HepG2 (cell line): ENCODE data around the gene CCNI2. TPM values are rescaled to one million over a fixed set of nuclear protein-coding genes. Genes with fewer than 3 reads are reported as not detected.

ENCODE experiments used
- ATAC-seq: fragments of 200-7000 bp; cut with Tn5 transposase; 3 replicates; pipeline ENCODE4 v1.9.1; 2020; ENCODE audit warnings: mild to moderate bottlenecking, moderate library complexity
- BruUV-seq: library from RNA; stranded (reverse); fragments of 400-500 nt; replicated peaks from 2 replicates; lab custom pipeline; 2021; lab: Mats Ljungman, UMichigan
- CTCF ChIA-PET: fragments of 300-600 bp; formaldehyde crosslinking; extraction: SDS; loops from one replicate; lab custom pipeline; 2021; ENCODE audit warnings: low total read pairs, inconsistent platforms, low intra/inter-chr PET ratio; lab: Yijun Ruan, JAX
- POLR2A ChIA-PET: fragments of 350-600 bp; sonication (Branson Sonifier 250); formaldehyde crosslinking; loops from one replicate; lab custom pipeline; 2020; ENCODE audit warnings: antibody characterized with exemption, inconsistent platforms; lab: Yijun Ruan, JAX
- DNase-seq: peaks from one replicate; pipeline ENCODE4 v3.0.0-alpha.2; 2015; ENCODE audit warnings: low spot score
- FAIRE-seq: peaks from 3 replicates; lab custom pipeline; 2011; peaks lifted over from hg19 to GRCh38; lab: Jason Lieb, UNC
- H2AFZ ChIP-seq: one replicate; pipeline ENCODE4 v1.6.1; 2011; ENCODE audit warnings: low read length, inconsistent platforms
- H3K27ac ChIP-seq: fragments of 300-600 bp; 3 replicates; pipeline ENCODE4 v1.8.0; 2011; ENCODE audit warnings: mixed run types, mild to moderate bottlenecking, mixed read lengths, low read length, inconsistent platforms; ENCODE audit not compliant: insufficient read depth; ENCODE audit errors: extremely low read length
- H3K27me3 ChIP-seq, 2 experiments: fragments of 200-600 bp in 1 of 2; 2 replicates in 1 of 2; 3 replicates in 1 of 2; pipeline versions ENCODE4 v1.6.0 to v1.8.0; 2011; ENCODE audit warnings: low read length in 2 of 2, mild to moderate bottlenecking in 2 of 2, moderate library complexity in 2 of 2, inconsistent platforms in 1 of 2; ENCODE audit not compliant: insufficient read depth in 2 of 2, control insufficient read depth in 1 of 2
- H3K36me3 ChIP-seq, 2 experiments: fragments of 200-600 bp in 1 of 2; replicated peaks in 1 of 2; 2 replicates in 1 of 2; 3 replicates in 1 of 2; pipeline versions ENCODE4 v1.5.1 to v1.8.0; 2011; ENCODE audit warnings: low read length in 2 of 2, inconsistent platforms in 1 of 2; ENCODE audit not compliant: insufficient read depth in 2 of 2, control insufficient read depth in 1 of 2
- H3K4me1 ChIP-seq: 2 replicates; pipeline ENCODE4 v1.5.1; 2012; ENCODE audit warnings: low read length, inconsistent platforms; ENCODE audit not compliant: insufficient read depth
- H3K4me2 ChIP-seq: 2 replicates; pipeline ENCODE4 v1.6.0; 2011; ENCODE audit warnings: low read depth, low read length, inconsistent platforms
- H3K4me3 ChIP-seq, 3 experiments: fragments of 200-600 bp in 1 of 3; sonication (generic), shearing (Covaris generic) in 1 of 3; replicated peaks in 1 of 3; 2 replicates each; pipeline ENCODE4 v1.5.1; 2011 to 2016; ENCODE audit warnings: low read length in 3 of 3, inconsistent platforms in 2 of 3, low read depth in 2 of 3, mild to moderate bottlenecking in 2 of 3, control low read depth in 1 of 3, mixed read lengths in 1 of 3; ENCODE audit not compliant: insufficient read depth in 1 of 3
- H3K79me2 ChIP-seq: one replicate; pipeline ENCODE4 v1.6.1; 2011; ENCODE audit warnings: low read length, inconsistent platforms; ENCODE audit not compliant: insufficient read depth
- H3K9ac ChIP-seq: 2 replicates; pipeline ENCODE4 v1.6.0; 2011; ENCODE audit warnings: mild to moderate bottlenecking, low read depth, low read length, inconsistent platforms; ENCODE audit not compliant: insufficient read depth
- H3K9me3 ChIP-seq: 2 replicates; pipeline ENCODE4 v1.5.1; 2012; ENCODE audit warnings: mild to moderate bottlenecking, low read length
- H4K20me1 ChIP-seq: 2 replicates; pipeline ENCODE4 v1.6.0; 2011; ENCODE audit warnings: inconsistent platforms, mild to moderate bottlenecking, low read length, moderate library complexity; ENCODE audit not compliant: insufficient read depth
- ATM ChIP-seq: fragments of 450-650 bp; IDR thresholded peaks from 2 replicates; pipeline ENCODE4 v1.7.1; 2017; ENCODE audit warnings: mild to moderate bottlenecking, borderline replicate concordance
- CC2D1A ChIP-seq: sonication (generic); formaldehyde crosslinking; IDR thresholded peaks from 2 replicates; pipeline ENCODE4 v1.8.1; 2023; ENCODE audit warnings: mild to moderate bottlenecking, missing genetic modification reagents
- CERS6 ChIP-seq: sonication (generic); formaldehyde crosslinking; IDR thresholded peaks from 2 replicates; pipeline ENCODE4 v1.5.0; 2020; ENCODE audit warnings: missing genetic modification reagents
- FOXC1 ChIP-seq: sonication (generic); formaldehyde crosslinking; IDR thresholded peaks from 2 replicates; pipeline ENCODE4 v1.8.0; 2022; ENCODE audit warnings: mild to moderate bottlenecking, missing genetic modification reagents, borderline replicate concordance
- FOXM1 ChIP-seq: sonication (generic); formaldehyde crosslinking; IDR thresholded peaks from 2 replicates; pipeline ENCODE4 v1.5.0; 2020; ENCODE audit warnings: missing genetic modification reagents
- HIC2 ChIP-seq: sonication (generic); formaldehyde crosslinking; IDR thresholded peaks from 2 replicates; pipeline ENCODE4 v1.9.0; 2022; ENCODE audit warnings: low read depth, missing genetic modification reagents
- NFKBIZ ChIP-seq: IDR thresholded peaks from 2 replicates; pipeline ENCODE4 v1.6.1; 2018; ENCODE audit warnings: missing genetic modification reagents, missing compliant biosample characterization
- THRA ChIP-seq: sonication (generic); formaldehyde crosslinking; IDR thresholded peaks from 2 replicates; pipeline ENCODE4 v1.4.0; 2020; ENCODE audit warnings: missing genetic modification reagents, borderline replicate concordance
- TOPORS ChIP-seq: sonication (generic); formaldehyde crosslinking; IDR thresholded peaks from 2 replicates; pipeline ENCODE4 v1.8.0; 2023; ENCODE audit warnings: mild to moderate bottlenecking, missing genetic modification reagents
- ZEB1 ChIP-seq: IDR thresholded peaks from 2 replicates; pipeline ENCODE4 v1.6.1; 2012; ENCODE audit warnings: mild to moderate bottlenecking, low read depth, inconsistent platforms; ENCODE audit not compliant: insufficient replicate concordance
- ZNF20 ChIP-seq: sonication (generic); formaldehyde crosslinking; IDR thresholded peaks from 2 replicates; pipeline ENCODE4 v1.4.0; 2020; ENCODE audit warnings: mild to moderate bottlenecking, moderate library complexity, missing genetic modification reagents
- ZNF256 ChIP-seq: sonication (generic); formaldehyde crosslinking; conservative IDR thresholded peaks from 2 replicates; pipeline ENCODE4 v1.4.0; 2020; ENCODE audit warnings: missing genetic modification reagents
- ZNF282 ChIP-seq: fragments of 450-650 bp; IDR thresholded peaks from 2 replicates; pipeline ENCODE4 v1.6.1; 2018; ENCODE audit not compliant: partially characterized antibody
- ZNF30 ChIP-seq: sonication (generic); formaldehyde crosslinking; IDR thresholded peaks from 2 replicates; pipeline ENCODE4 v1.5.0; 2020; ENCODE audit warnings: mild to moderate bottlenecking, missing genetic modification reagents
- ZNF317 ChIP-seq: sonication (generic); formaldehyde crosslinking; IDR thresholded peaks from 2 replicates; pipeline ENCODE4 v1.5.0; 2020; ENCODE audit warnings: mild to moderate bottlenecking, missing genetic modification reagents
- ZNF460 ChIP-seq: sonication (generic); formaldehyde crosslinking; IDR thresholded peaks from 2 replicates; pipeline ENCODE4 v1.5.1; 2020; ENCODE audit warnings: missing genetic modification reagents, mild to moderate bottlenecking, borderline replicate concordance
- ZNF597 ChIP-seq: sonication (generic); formaldehyde crosslinking; IDR thresholded peaks from 2 replicates; pipeline ENCODE4 v1.5.0; 2020; ENCODE audit warnings: missing genetic modification reagents
- WGBS: methylation state at CpG from one replicate; pipeline ENCODE4 v1.1.6; 2017; ENCODE audit warnings: low lambda C conversion rate; 5-methylcytosine and 5-hydroxymethylcytosine counted together
- in situ Hi-C: cut with HindIII; loops from 2 replicates; pipeline ENCODE4 v1.10.0; 2017; ENCODE audit warnings: low pct_unique_long_range_greater_than_20kb; ENCODE audit not compliant: extremely low pct_ligation_motif_present
- intact Hi-C: fragments of 100-400 bp; cut with micrococcal nuclease; formaldehyde crosslinking; loops from one replicate; pipeline ENCODE4 v1.10.0; 2022; ENCODE audit not compliant: unreplicated experiment
- polyA plus RNA-seq, 8 experiments: library from polyadenylated mRNA; depleted of rRNA in 3 of 8; stranded (reverse) in 7 of 8; unstranded in 1 of 8; fragments of >200 nt; fragmentation: Illumina TruSeq in 4 of 8; extraction: Trizol in 4 of 8; gene quantifications; 2 replicates each; pipeline versions ENCODE4 v1.2.1 to v1.2.3, GENCODE V29; 2011 to 2016; ENCODE audit warnings: low read depth in 4 of 8, missing spikeins in 1 of 8, mixed read lengths in 1 of 8; ENCODE audit not compliant: insufficient read depth in 1 of 8
- total RNA-seq, 5 experiments: library from RNA; depleted of rRNA; stranded (reverse); fragments of >200 nt; fragmentation: Illumina TruSeq; extraction: Trizol; gene quantifications; 2 replicates each; pipeline ENCODE4 v1.2.3, GENCODE V29; 2016; ENCODE audit warnings: low read depth in 1 of 5

Gene CCNI2
- total and polyA plus RNA-seq, 2 of the 13 experiments (the other 11 are each of a cell fraction or from before 2014, with no cell fraction given) = not detected

- H3K79me2 ChIP-seq = peaks cover 60% of the 10 kb centered on the region
- ATAC-seq (no peak), DNase-seq (no peak), FAIRE-seq (no peak)
- intact Hi-C loops = loop anchor here (1.0 to 2.0 kb wide), 3 partner anchors 34 to 50 kb away; partner anchors contain the start of gene KIF3A
- no peaks in the 10 kb centered on the region for H4K20me1 ChIP-seq
- peak overlapping the region; percentile 71 for H3K27ac ChIP-seq
- ChIA-PET CTCF (no interaction called here), POLR2A (interaction anchor here (0.7 to 1.9 kb wide), 3 partner anchors 37 to 50 kb away, joined by 3 to 14 read pairs (median 6); no protein-coding TSS in a partner anchor)
- H3K27me3 ChIP-seq = no peaks in the 10 kb centered on the region
- BruUV-seq = no TSS peak
- H3K4me1 ChIP-seq = peaks cover 53% of the 10 kb centered on the region
- 0 out of 2 replicates have a peak overlapping the region, but pooled peaks have one; percentile 51 for H3K9ac ChIP-seq
- 91% methylated on average over 4 of the region's 8 CpGs for WGBS
- in situ Hi-C loops = loop anchor here (5.0 kb wide), 1 partner anchor 47 kb away; no protein-coding TSS in a partner anchor
- peak overlapping the region; percentile 47; the same call in 1 of the 2 replicates for H3K4me2 ChIP-seq
- H3K4me3 ChIP-seq = no peak overlapping the region
- H3K36me3 ChIP-seq = peaks cover 1 to 4% of the 10 kb centered on the region in 2 experiments; a peak in 2 of 5 replicates
- H2AFZ ChIP-seq = no peak overlapping the region
- no peak for TF ChIP-seq TOPORS (CRISPR knock-in tag)
- no peak for TF ChIP-seq ZNF460 (CRISPR knock-in tag)
- TF ChIP-seq ZNF317 (CRISPR knock-in tag) = no peak
- TF ChIP-seq ZNF282 = no peak
- TF ChIP-seq ATM = no peak
- no peak for TF ChIP-seq FOXC1 (CRISPR knock-in tag)
- no peak for TF ChIP-seq CC2D1A (CRISPR knock-in tag)
- TF ChIP-seq FOXM1 (CRISPR knock-in tag) = no peak
- TF ChIP-seq ZNF30 (CRISPR knock-in tag) = no peak
- no peak for TF ChIP-seq THRA (CRISPR knock-in tag)
- no peak for TF ChIP-seq NFKBIZ (CRISPR knock-in tag)
- TF ChIP-seq CERS6 (CRISPR knock-in tag) = no peak
- no peak for TF ChIP-seq ZNF597 (CRISPR knock-in tag)
- TF ChIP-seq ZNF256 (CRISPR knock-in tag) = no peak
- no peak for TF ChIP-seq ZNF20 (CRISPR knock-in tag)
- TF ChIP-seq ZEB1 = no peak
- no peak for TF ChIP-seq HIC2 (CRISPR knock-in tag)
- no peaks in the 10 kb centered on the region for H3K9me3 ChIP-seq
Measured at GRCh38 chr5:132770476-132771159, 23.4 kb downstream of the CCNI2 start.
